Endometrium (tissue), 2 donors: ENCODE measurements around the gene GATC.

ENCODE experiments used
- FAIRE-seq: peaks from 2 replicates; lab custom pipeline; 2012; peaks lifted over from hg19 to GRCh38; lab: Jason Lieb, UNC
- donor health status: control.
- donor health status: control.

The GATC gene

DNA sequence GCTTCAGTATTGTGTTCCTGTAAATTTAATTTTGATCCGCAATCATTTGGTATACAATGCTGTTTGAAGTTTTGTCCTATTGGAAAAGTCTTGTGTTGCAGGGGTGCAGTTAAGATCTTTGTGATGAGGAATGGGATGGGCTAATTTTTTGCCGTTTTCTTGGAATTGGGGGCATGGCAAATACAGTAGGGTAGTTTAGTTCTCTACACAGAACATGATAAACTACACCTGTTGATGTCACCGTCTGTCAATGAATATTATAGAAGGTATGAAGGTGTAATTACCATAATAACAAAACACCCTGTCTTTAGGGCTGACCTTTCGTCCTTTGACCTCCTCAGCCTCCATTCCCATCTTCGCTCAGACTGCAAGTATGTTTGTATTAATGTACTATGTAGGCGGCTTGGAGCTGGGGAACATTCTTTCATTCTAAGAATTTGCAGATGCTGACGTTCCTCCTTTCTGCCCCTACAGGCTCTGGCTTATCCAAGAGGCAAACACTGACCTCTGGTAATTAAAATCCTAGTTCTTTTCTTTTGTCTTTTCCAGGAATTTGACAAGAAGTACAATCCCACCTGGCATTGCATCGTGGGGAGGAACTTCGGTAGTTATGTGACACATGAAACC, 51.4 kb downstream of the GATC start:
- no peak for FAIRE-seq

DNA sequence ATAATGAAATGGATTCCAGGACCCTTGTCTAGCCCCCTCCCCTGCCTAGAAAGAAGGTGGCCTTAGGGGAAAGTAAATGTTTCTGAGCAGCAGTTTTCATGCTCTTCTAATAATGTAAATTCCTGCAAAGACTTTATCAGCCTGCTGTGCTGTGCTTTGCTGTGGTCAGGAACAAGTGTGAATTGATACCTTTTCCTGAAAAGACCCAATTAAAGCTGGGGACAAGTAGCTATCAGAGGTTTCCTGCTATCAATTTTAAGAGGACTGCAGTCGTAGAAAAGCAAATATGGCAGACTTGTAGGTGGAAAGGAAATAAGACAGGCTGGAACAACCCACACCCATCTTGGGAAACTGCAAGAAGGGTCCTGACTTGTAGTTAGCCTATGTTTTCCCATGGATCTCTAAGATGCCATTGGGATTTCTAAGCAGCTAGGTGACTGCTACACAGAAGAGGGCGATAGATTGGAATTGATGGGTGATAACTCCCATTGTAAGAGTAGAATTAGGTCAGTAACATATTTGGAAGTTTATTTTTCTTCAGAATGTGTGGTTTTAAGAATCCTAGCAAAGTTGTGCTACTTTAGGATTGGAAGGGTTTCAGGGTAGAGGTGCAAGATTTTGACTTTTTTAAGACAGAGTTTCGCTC, 52.7 kb downstream of the GATC start:
- no peak for FAIRE-seq

DNA sequence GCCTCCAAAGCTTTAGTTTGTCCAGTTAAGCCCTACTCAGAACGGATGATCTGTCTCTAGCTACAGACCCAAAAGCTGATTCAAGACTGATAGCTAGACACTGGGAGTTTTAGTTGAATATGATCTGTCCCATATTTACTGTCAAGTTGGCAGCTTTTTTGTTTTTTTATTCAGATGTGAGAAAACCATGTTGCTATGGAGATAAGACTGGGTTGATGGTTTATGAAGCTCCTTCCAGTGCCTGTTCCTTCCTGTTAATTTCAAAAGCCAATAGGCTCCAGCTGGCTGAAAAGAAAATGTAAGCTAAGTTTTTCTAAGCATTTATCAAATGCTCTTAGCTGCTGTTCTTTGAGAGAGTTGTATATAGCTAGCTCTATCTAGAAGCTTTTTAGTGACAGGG, 54.3 kb downstream of the GATC start:
- no peak for FAIRE-seq

DNA sequence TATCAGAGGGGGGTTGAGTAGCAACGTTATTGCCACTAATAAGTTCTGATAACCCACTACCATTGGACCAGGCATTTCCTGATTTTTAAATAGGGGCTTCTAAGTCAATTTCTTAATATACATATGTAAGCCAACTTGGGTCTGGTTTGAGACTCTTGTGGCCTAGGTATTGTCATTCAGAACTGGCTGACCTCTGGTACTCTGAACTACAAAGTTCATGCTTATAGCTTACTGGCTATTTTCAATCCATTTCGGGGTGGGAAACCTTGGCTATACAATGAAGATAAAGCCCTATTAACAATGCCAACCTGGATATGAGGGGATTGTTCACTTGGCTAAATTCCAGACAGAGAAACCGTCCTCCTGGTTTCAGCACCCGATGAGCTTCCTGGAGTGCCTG, 58.3 kb downstream of the GATC start:
- no peak for FAIRE-seq

DNA sequence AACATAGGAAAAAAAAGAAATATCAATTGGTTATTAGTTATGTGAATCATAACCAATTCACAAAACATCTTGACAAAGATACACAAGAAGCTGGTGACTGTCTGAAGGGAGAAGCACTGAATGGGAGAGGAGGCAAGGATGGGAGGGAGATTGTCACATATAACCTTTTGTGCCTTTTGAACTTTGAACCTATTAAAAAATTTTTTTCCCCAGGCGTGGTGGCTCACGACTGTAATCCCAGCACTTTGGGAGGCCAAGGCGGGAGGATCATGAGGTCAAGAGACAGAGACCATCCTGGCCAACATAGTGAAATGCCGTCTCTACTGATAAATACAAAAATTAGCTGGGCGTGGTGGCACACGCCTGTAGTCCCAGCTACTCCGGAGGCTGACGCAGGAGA, 62.3 kb downstream of the GATC start:
- FAIRE-seq, result no peak
